Measurements from ENCODE around the gene FLVCR1.

FLVCR1 gene

GRCh38 chr1:212945463-212946160 lies 87.5 kb downstream of the FLVCR1 start:
- DNase-seq (ENCODE audit: low read depth) = no peak

GRCh38 chr1:212946872-212947271 lies 88.8 kb downstream of the FLVCR1 start:
- no peak for DNase-seq (ENCODE audit: low read depth)

All from T follicular helper cell (primary cell).